CD4-positive, alpha-beta memory T cell (primary cell): Measurements from ENCODE around the gene SPIRE2. TPM values are rescaled to one million over a fixed set of nuclear protein-coding genes. Genes with fewer than 3 reads are reported as not detected.

Experiments used
- polyA plus RNA-seq, 2 donors: library from polyadenylated mRNA; unstranded; fragments of 300-500 nt; fragmentation: Illumina TruSeq; gene quantifications; one replicate each; pipeline ENCODE4 v1.2.3, GENCODE V29; 2021
- total RNA-seq, 2 experiments: library from RNA; stranded (reverse); gene quantifications; one replicate each; pipeline ENCODE4 v1.2.3, GENCODE V29; 2021

SPIRE2 gene
- total and polyA plus RNA-seq, 4 experiments from 2014 or later, result 0.71 to 3.3 (median 3.0) TPM; not detected in 1

Other genes with a start within 250 kb of the SPIRE2 start
- gene DPEP1, start 214.8 kb upstream of the SPIRE2 start, total RNA-seq, result not detected
- gene DPEP1, start 214.8 kb upstream of the SPIRE2 start, polyA plus RNA-seq, result not detected
- 10 to 100 TPM; 77.3 to 88.9 TPM for gene CHMP1A, start 170.8 kb upstream of the SPIRE2 start, total RNA-seq
- 10 to 100 TPM; 66.5 to 83.9 TPM for gene CHMP1A, start 170.8 kb upstream of the SPIRE2 start, polyA plus RNA-seq
- 10 to 100 TPM in 1 of 2 experiments, 1 to 10 TPM in 1; 8.6 to 10.5 TPM for gene SPATA33, start 170.6 kb upstream of the SPIRE2 start, total RNA-seq
- 1 to 10 TPM; 2.5 to 5.7 TPM for gene SPATA33, start 170.6 kb upstream of the SPIRE2 start, polyA plus RNA-seq
- gene CDK10, start 141.8 kb upstream of the SPIRE2 start, total RNA-seq, result 100 to 1,000 TPM; 134 to 140 TPM
- 10 to 100 TPM; 24.8 to 33.5 TPM for gene CDK10, start 141.8 kb upstream of the SPIRE2 start, polyA plus RNA-seq
- 10 to 100 TPM; 12.7 to 13.1 TPM for gene SPATA2L, start 126.8 kb upstream of the SPIRE2 start, total RNA-seq
- gene SPATA2L, start 126.8 kb upstream of the SPIRE2 start, polyA plus RNA-seq, result 10 to 100 TPM in 1 of 2 donors, 1 to 10 TPM in 1; 5.4 to 13.0 TPM
- gene VPS9D1, start 107.6 kb upstream of the SPIRE2 start, total RNA-seq, result 10 to 100 TPM; 13.0 to 13.6 TPM
- gene VPS9D1, start 107.6 kb upstream of the SPIRE2 start, polyA plus RNA-seq, result 1 to 10 TPM in 1 of 2 donors, under 1 TPM in 1; 0.48 to 1.0 TPM
- 100 to 1,000 TPM; 141 to 143 TPM for gene ZNF276, start 106.9 kb upstream of the SPIRE2 start, total RNA-seq
- gene ZNF276, start 106.9 kb upstream of the SPIRE2 start, polyA plus RNA-seq, result 10 to 100 TPM in 1 of 2 donors, 1 to 10 TPM in 1; 9.5 to 53.7 TPM
- 10 to 100 TPM in 1 of 2 experiments, 1 to 10 TPM in 1; 9.6 to 10.1 TPM for gene FANCA, start 11.8 kb upstream of the SPIRE2 start, total RNA-seq
- gene FANCA, start 11.8 kb upstream of the SPIRE2 start, polyA plus RNA-seq, result 1 to 10 TPM; 4.6 to 8.1 TPM
- gene TCF25, start 45.1 kb downstream of the SPIRE2 start, total RNA-seq, result 100 to 1,000 TPM; 283 to 308 TPM
- gene TCF25, start 45.1 kb downstream of the SPIRE2 start, polyA plus RNA-seq, result 100 to 1,000 TPM in 1 of 2 donors, 10 to 100 TPM in 1; 86.4 to 108 TPM
- gene MC1R, start 90.4 kb downstream of the SPIRE2 start, total RNA-seq, result 10 to 100 TPM; 12.6 to 13.5 TPM
- gene MC1R, start 90.4 kb downstream of the SPIRE2 start, polyA plus RNA-seq, result under 1 TPM in 1 of 2 donors, not detected in 1; 0.22 TPM
- under 1 TPM in 1 of 2 experiments, not detected in 1; 0.73 TPM for gene TUBB3, start 94.9 kb downstream of the SPIRE2 start, total RNA-seq
- not detected for gene TUBB3, start 94.9 kb downstream of the SPIRE2 start, polyA plus RNA-seq
- 10 to 100 TPM; 45.5 to 46.0 TPM for gene DEF8, start 120.3 kb downstream of the SPIRE2 start, total RNA-seq
- gene DEF8, start 120.3 kb downstream of the SPIRE2 start, polyA plus RNA-seq, result 10 to 100 TPM; 30.7 to 40.6 TPM
- gene DBNDD1, start 191.0 kb downstream of the SPIRE2 start, total RNA-seq, result under 1 TPM; 0.61 to 0.73 TPM
- 1 to 10 TPM; 1.2 to 3.7 TPM for gene DBNDD1, start 191.0 kb downstream of the SPIRE2 start, polyA plus RNA-seq
- not detected for gene PRDM7, start 248.9 kb downstream of the SPIRE2 start, total RNA-seq
- gene PRDM7, start 248.9 kb downstream of the SPIRE2 start, polyA plus RNA-seq, result not detected